Measurements from ENCODE around the gene ARHGAP6. TPM values are rescaled to one million over a fixed set of nuclear protein-coding genes. Genes with fewer than 3 reads are reported as not detected.

Gene ARHGAP6
- total RNA-seq, result 33.6 TPM

DNA sequence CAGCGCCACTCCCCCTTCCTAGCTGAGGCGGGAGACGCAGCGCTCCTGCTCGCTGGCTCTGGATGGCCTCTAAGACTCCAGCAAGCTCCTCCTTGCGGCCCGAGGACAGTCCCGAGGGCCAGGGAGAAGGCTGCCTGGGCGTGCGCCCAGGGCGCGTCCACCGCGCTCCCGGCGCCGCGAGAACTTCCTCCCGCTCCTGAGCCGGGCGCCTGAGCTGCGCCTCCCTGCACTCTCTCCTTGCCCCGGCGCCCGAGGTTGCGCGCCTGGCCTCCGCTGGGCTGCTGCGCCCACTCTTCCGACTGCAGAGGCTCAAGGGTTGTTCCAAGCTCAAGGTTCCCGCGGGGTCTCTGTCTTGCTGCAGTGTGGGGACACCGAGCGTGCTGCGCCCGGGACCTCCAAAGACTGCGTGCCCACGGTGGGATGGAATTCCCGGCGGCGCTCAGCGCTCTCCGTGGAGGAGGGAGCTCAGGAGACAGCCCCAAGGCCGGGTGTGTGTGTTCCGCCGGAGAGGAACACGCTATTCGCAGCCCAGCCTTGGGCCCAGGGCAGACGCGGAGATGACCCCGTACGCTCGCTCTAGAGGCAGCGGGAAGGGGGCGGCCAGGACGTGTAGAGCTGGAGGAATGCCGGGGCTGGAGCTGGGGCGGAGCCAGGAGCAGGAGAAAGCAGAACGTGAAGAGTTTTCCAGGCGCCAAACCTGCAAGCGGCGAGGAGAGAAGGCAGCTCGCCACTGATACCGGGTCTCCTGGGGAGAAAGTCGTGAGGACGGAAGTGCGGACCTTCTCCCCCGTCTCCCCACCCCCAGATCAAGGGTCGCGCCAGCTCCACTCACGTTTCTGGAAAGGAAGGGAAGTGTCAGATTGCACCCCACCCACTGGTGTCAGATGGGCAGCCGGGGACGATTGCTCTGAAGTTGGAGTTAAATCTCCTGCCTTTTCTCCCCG lies at the start of gene ARHGAP6:
ARHGAP6 (minus strand) TSS at position 753 of the 944 bp plus-strand sequence. CDS start 1,092 bp downstream, outside the sequence.
- no peaks in the 10 kb centered on the region for H3K36me3 ChIP-seq
- peak within 1 kb of the TSS; percentile 43 to 79 for H3K4me3 ChIP-seq
- TF ChIP-seq, protein P1, sequence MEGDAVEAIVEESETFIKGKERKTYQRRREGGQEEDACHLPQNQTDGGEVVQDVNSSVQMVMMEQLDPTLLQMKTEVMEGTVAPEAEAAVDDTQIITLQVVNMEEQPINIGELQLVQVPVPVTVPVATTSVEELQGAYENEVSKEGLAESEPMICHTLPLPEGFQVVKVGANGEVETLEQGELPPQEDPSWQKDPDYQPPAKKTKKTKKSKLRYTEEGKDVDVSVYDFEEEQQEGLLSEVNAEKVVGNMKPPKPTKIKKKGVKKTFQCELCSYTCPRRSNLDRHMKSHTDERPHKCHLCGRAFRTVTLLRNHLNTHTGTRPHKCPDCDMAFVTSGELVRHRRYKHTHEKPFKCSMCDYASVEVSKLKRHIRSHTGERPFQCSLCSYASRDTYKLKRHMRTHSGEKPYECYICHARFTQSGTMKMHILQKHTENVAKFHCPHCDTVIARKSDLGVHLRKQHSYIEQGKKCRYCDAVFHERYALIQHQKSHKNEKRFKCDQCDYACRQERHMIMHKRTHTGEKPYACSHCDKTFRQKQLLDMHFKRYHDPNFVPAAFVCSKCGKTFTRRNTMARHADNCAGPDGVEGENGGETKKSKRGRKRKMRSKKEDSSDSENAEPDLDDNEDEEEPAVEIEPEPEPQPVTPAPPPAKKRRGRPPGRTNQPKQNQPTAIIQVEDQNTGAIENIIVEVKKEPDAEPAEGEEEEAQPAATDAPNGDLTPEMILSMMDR (IDR thresholded peaks at IDR 0.05), result no peak
- H3K4me1 ChIP-seq, result no peaks in the 10 kb centered on the region
- intact Hi-C loops (cut with DNase I), result loop anchor here (5.0 kb wide), 1 partner anchor 128 kb away; no protein-coding TSS in a partner anchor
- peak in 1 of 2 donors; percentile 67 for DNase-seq (ENCODE audit: low spot score in 2 of 2)
- no peaks in the 10 kb centered on the region for H3K27me3 ChIP-seq
- peak within 1 kb of the TSS; percentile 46 to 78 for H3K27ac ChIP-seq
- no peaks in the 10 kb centered on the region for H3K9me3 ChIP-seq

DNA sequence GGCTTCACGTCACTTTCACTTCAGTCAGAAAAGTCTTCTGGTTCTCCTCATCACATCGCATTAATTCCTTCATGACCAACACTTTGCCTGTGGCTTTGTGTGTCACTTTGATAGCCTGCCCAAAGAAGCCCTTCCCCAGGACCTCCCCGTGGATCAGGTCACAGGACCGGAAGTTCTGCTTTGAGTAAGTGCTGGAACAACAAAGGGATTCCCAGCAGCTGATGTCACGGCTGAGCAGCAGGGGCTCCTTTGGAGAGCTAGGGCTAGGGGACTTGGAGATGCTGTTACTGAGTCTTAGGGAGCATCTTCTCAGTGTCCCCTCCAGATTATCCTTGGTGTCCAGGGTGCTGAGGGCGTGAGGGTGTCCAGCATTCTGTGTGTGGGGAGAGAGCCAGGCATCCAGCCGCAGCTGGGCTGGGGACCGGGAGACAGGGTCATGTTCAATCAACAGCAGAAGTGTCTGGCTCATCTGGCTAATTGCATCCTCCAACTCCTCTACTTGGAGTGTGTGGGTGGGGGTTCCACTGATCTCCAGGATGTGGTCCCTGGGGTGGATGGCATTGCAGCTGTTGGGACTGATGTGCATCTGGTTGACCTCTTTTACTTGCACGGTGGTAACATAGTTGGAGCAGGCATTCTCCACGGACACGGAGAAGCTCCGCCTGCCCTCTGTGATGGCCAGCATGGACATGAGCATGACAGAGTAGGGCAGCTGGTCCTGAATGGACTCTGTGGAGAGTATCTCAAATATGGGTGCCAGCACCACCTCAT lies 39.2 kb upstream of the ARHGAP6 start:
- intact Hi-C loops (cut with DNase I), result no loop called here
- Histone ChIP-seq H3K27ac (no peak overlapping the region), H3K9me3 (no peaks in the 10 kb centered on the region), H3K27me3 (no peaks in the 10 kb centered on the region), H3K4me3 (no peak overlapping the region), H3K4me1 (no peaks in the 10 kb centered on the region), H3K36me3 (no peaks in the 10 kb centered on the region)
- TF ChIP-seq, protein P1 (IDR thresholded peaks at IDR 0.05), result no peak
- no peak for DNase-seq (ENCODE audit: low spot score in 2 of 2)

- TF ChIP-seq, protein P1 (IDR thresholded peaks at IDR 0.05), result no peak
- H3K9me3 ChIP-seq, result no peaks in the 10 kb centered on the region
- H3K27me3 ChIP-seq, result no peaks in the 10 kb centered on the region
- no peaks in the 10 kb centered on the region for H3K36me3 ChIP-seq
- no peak overlapping the region for H3K27ac ChIP-seq
- no peak overlapping the region for H3K4me3 ChIP-seq
- intact Hi-C loops (cut with DNase I), result no loop called here
- no peaks in the 10 kb centered on the region for H3K4me1 ChIP-seq
- no peak for DNase-seq (ENCODE audit: low spot score in 2 of 2)
Measured at GRCh38 chrX:11703855-11704254, 38.1 kb upstream of the ARHGAP6 start.

DNA sequence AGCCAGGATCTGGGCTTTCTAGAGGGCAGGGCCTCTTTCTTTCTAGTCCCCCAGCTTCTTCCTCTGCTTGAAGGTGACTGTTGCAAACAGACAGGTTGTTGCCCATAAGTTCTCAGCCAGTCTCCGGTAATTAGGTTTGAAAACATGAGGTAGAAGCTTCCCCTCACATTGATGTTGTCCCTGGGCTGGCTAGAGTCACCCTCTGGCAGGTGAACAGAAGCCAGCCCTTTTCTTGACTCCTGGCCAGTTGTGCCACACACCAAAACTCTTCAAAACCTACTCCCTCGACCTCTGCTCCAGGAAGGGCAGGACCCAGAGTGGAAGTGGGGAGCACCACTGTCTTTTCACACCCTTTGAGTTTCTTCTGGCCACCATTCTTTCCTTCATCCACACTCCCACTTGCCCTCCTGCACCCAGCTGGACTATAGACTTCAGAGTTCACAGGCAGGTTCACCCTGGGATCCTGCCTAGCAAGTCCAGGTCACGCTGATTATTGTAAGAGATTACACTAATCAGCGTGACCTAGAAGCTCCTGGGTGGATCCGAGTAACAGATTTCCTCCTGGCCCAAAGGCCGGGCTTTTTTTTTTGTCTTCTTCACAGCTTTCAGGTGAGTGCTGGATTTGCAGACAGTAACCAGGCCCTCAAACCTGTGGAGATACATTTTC lies 37.4 kb upstream of the ARHGAP6 start:
- Histone ChIP-seq H3K4me3 (no peak overlapping the region), H3K27ac (no peak overlapping the region), H3K27me3 (no peaks in the 10 kb centered on the region), H3K9me3 (no peaks in the 10 kb centered on the region), H3K36me3 (no peaks in the 10 kb centered on the region), H3K4me1 (no peaks in the 10 kb centered on the region)
- no peak for DNase-seq (ENCODE audit: low spot score in 2 of 2)
- intact Hi-C loops (cut with DNase I), result no loop called here
- TF ChIP-seq, protein P1 (IDR thresholded peaks at IDR 0.05), result no peak

DNA sequence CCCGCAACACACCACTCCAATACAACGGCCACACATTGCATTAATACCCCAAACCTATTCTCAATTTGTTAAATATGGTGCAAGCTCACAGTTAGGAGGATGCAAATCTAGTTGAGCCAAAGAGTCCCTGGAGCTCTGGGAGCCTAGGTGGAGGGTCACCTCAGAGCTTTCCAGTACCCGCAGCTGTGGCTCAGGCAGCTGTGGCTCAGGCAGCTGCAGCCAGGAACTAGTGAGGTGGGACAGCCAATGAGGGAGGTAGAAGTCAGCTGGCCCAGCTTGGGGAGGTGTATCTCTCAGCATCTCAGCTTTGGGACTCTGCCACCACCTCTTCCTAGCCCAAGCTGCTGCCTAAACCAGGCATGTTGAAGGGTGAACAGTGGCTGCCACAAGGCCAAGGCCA lies 36.7 kb upstream of the ARHGAP6 start:
- Histone ChIP-seq H3K4me3 (no peak overlapping the region), H3K4me1 (no peaks in the 10 kb centered on the region), H3K36me3 (no peaks in the 10 kb centered on the region), H3K27me3 (no peaks in the 10 kb centered on the region), H3K27ac (no peak overlapping the region), H3K9me3 (no peaks in the 10 kb centered on the region)
- intact Hi-C loops (cut with DNase I), result no loop called here
- no peak for DNase-seq (ENCODE audit: low spot score in 2 of 2)
- TF ChIP-seq, protein P1 (IDR thresholded peaks at IDR 0.05), result no peak

Data from ascending aorta (tissue), 2 donors.